ENCODE results near the gene SPACDR. TPM values are rescaled to one million over a fixed set of nuclear protein-coding genes. Genes with fewer than 3 reads are reported as not detected.
"Not testable (repeated sequence)": the region's sequence is repeated elsewhere in the genome, so short reads cannot be mapped to it uniquely, and the experiment has no call there.

SPACDR gene
- total RNA-seq, 6 experiments from 2014 or later = not detected

- H3K4me3 ChIP-seq = no peak overlapping the region
- no peaks in the 10 kb centered on the region for H3K9me3 ChIP-seq
- no peak overlapping the region for H3K27ac ChIP-seq
- DNase-seq (no peak), ATAC-seq (no peak)
- peaks cover 0 to 1% (median 0%) of the 10 kb centered on the region in 4 donors for H3K36me3 ChIP-seq
- TF ChIP-seq POLR2A (IDR thresholded peaks at IDR 0.05) = no peak
- intact Hi-C loops (cut with DNase I) = no loop called here
- H3K27me3 ChIP-seq = no peaks in the 10 kb centered on the region
- peaks cover 0 to 14% (median 2%) of the 10 kb centered on the region in 4 donors for H3K4me1 ChIP-seq
- whole genome bisulfite sequencing (ENCODE audit: insufficient coverage, low coverage, low lambda C conversion rate, missing lambda C conversion rate) = 100% methylated on average over 1 of the region's 2 CpGs
These were observed 731 bp upstream of the SPACDR start for GRCh38 chr7:100464791-100465190.

DNA sequence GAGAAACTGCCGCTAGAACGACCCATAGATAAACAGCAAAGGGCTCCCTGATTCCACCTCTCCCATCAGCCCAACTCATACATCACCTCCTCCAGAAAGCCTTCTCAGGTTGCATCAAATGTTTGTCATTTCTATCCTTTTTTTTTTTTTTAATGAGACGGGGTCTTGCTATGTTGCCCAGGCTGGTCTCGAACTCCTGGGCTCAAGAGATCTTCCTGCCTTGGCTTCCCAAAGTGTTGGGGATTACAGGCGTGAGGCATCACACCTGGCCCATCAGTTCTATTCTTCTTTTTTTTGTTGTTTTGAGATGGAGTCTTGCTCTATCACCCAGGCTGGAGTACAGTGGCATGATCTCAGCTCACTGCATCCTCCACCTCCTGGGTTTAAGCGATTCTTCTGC, 7.0 kb downstream of the SPACDR start:
- Histone ChIP-seq H3K9me3 (no peaks in the 10 kb centered on the region), H3K27ac (no peak overlapping the region), H3K27me3 (no peaks in the 10 kb centered on the region), H3K4me1 (no peaks in the 10 kb centered on the region), H3K36me3 (no peaks in the 10 kb centered on the region), H3K4me3 (no peak overlapping the region)
- no peak for TF ChIP-seq POLR2A (IDR thresholded peaks at IDR 0.05)
- no peak for TF ChIP-seq CTCF (IDR thresholded peaks at IDR 0.05)
- 93% methylated on average over 3 of the region's 6 CpGs for WGBS (ENCODE audit: insufficient coverage, low coverage, low lambda C conversion rate, missing lambda C conversion rate)
- intact Hi-C loops (cut with DNase I) = no loop called here
- ATAC-seq (no peak), DNase-seq (no peak)

DNA sequence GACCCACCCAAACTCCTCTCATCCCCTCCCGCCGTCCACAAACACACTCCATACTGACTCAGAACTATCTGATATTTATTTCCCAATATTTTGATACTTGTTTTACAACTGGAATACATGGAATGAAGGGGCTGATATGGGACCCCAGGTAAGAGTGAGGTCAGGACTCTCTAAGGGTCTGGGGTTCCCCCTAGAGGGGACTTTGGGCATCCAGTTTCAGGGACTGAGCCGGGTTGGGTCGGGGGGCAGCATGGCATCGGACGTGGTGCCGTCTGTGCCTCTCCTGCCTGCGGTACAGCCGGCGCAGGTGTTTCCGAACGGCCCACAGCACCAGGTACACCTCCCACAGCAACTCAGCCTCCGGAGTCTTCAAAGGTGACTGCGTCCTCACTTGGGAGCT, 7.5 kb downstream of the SPACDR start:
- intact Hi-C loops (cut with DNase I) = no loop called here
- ATAC-seq (no peak), DNase-seq (no peak)
- Histone ChIP-seq H3K27me3 (no peaks in the 10 kb centered on the region), H3K27ac (no peak overlapping the region), H3K9me3 (no peaks in the 10 kb centered on the region), H3K4me1 (no peaks in the 10 kb centered on the region), H3K4me3 (no peak overlapping the region), H3K36me3 (no peaks in the 10 kb centered on the region)
- 100% methylated on average over 2 of the region's 14 CpGs for WGBS (ENCODE audit: insufficient coverage, low coverage, low lambda C conversion rate, missing lambda C conversion rate)
- no peak for TF ChIP-seq POLR2A (IDR thresholded peaks at IDR 0.05)
- no peak for TF ChIP-seq CTCF (IDR thresholded peaks at IDR 0.05)

DNA sequence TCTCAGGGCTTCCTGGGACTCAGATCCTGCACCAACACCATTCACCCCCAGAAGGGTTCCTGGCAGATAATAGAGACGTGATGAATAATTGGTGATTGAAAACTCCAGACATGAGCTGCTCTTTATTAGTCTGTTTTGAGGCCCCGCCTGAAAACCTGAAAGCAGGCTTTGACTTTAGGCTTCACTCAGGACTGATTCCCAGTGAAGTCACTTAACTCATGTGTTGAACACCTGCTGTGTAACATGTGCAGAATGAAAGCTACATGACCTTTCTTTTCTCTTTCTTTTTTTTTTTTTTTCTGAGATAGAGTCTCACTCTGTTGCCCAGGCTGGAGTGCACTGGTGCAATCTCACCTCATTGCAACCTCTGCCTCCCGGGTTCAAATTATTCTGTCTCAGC, 8.9 kb downstream of the SPACDR start:
- H3K4me3 ChIP-seq = no peak overlapping the region
- DNase-seq = no peak
- intact Hi-C loops (cut with DNase I) = no loop called here
- peaks cover 0 to under 1% (median 0%) of the 10 kb centered on the region in 4 donors for H3K4me1 ChIP-seq
- H3K9me3 ChIP-seq = no peaks in the 10 kb centered on the region
- H3K27me3 ChIP-seq = no peaks in the 10 kb centered on the region
- 77% methylated on average over 3 of the region's 3 CpGs for WGBS (ENCODE audit: insufficient coverage, low coverage, low lambda C conversion rate, missing lambda C conversion rate)
- no peak for ATAC-seq
- no peaks in the 10 kb centered on the region for H3K36me3 ChIP-seq
- TF ChIP-seq CTCF (IDR thresholded peaks at IDR 0.05) (no peak), POLR2A (IDR thresholded peaks at IDR 0.05) (no peak)
- H3K27ac ChIP-seq = no peak overlapping the region

GRCh38 chr7:100453854-100454253, 10.2 kb downstream of the SPACDR start:
- H3K4me1 ChIP-seq; DNase-seq; H3K36me3 ChIP-seq; ATAC-seq; intact Hi-C loops (cut with DNase I); H3K27ac ChIP-seq; H3K9me3 ChIP-seq; H3K27me3 ChIP-seq; H3K4me3 ChIP-seq: not testable (repeated sequence)
- whole genome bisulfite sequencing (ENCODE audit: insufficient coverage, low coverage, low lambda C conversion rate, missing lambda C conversion rate) = 90% methylated on average over 2 of the region's 8 CpGs

- no peak for DNase-seq
- H3K36me3 ChIP-seq = no peaks in the 10 kb centered on the region
- TF ChIP-seq POLR2A (IDR thresholded peaks at IDR 0.05) = no peak
- TF ChIP-seq CTCF (IDR thresholded peaks at IDR 0.05) = no peak
- no peak overlapping the region for H3K4me3 ChIP-seq
- no peaks in the 10 kb centered on the region for H3K9me3 ChIP-seq
- no peak overlapping the region for H3K27ac ChIP-seq
- ATAC-seq = no peak
- 83% methylated on average over 2 of the region's 3 CpGs for WGBS (ENCODE audit: insufficient coverage, low coverage, low lambda C conversion rate, missing lambda C conversion rate)
- H3K27me3 ChIP-seq = no peaks in the 10 kb centered on the region
- intact Hi-C loops (cut with DNase I) = no loop called here
- peaks cover 0 to 6% (median 0%) of the 10 kb centered on the region in 4 donors for H3K4me1 ChIP-seq
These were observed 11.5 kb downstream of the SPACDR start for GRCh38 chr7:100452513-100452912.
